A549 (cell line): ENCODE data around the gene NDUFS3. TPM values are rescaled to one million over a fixed set of nuclear protein-coding genes. Genes with fewer than 3 reads are reported as not detected.
A peak's percentile ranks its signal among the peaks of the same experiment; 100 is the strongest.

Experiments used
- ATAC-seq, 2 experiments: fragments of 200-7000 bp in 1 of 2; fragments of >200 bp in 1 of 2; cut with Nextera tagmentation in 1 of 2; cut with Tn5 transposase in 1 of 2; 3 replicates each; pipeline versions ENCODE4 v1.8.0 to v1.9.1; 2018 to 2020; ENCODE audit warnings: mild to moderate bottlenecking in 1 of 2, moderate library complexity in 1 of 2
- CTCF ChIA-PET: fragments of 300-600 bp; sonication (Branson Sonifier 250); formaldehyde crosslinking; extraction: SDS; loops from one replicate; lab custom pipeline; 2021; ENCODE audit warnings: antibody characterized with exemption, inconsistent platforms; lab: Yijun Ruan, JAX
- POLR2A ChIA-PET: fragments of 350-600 bp; formaldehyde crosslinking; extraction: SDS; loops from one replicate; lab custom pipeline; 2021; ENCODE audit warnings: antibody characterized with exemption, inconsistent platforms; lab: Yijun Ruan, JAX
- DNase-seq, 2 experiments: peaks; one replicate each; pipeline versions ENCODE4 v3.0.0 to v3.0.0-alpha.2; 2011 to 2016; ENCODE audit warnings: low read depth in 1 of 2, low spot score in 1 of 2
- FAIRE-seq: peaks from 2 replicates; lab custom pipeline; 2011; peaks lifted over from hg19 to GRCh38; lab: Jason Lieb, UNC
- H3K27ac ChIP-seq, 2 experiments: fragments of >200 bp; sonication (Bioruptor Twin); formaldehyde crosslinking; 3 replicates each; pipeline ENCODE4 v1.5.1; 2016 to 2017
- H3K4me1 ChIP-seq: fragments of >200 bp; sonication (Bioruptor Twin); formaldehyde crosslinking; 3 replicates; pipeline ENCODE4 v1.6.1; 2016
- H3K4me2 ChIP-seq: fragments of >200 bp; sonication (Bioruptor Twin); formaldehyde crosslinking; 3 replicates; pipeline ENCODE4 v1.6.1; 2016
- H3K4me3 ChIP-seq: fragments of >200 bp; sonication (Bioruptor Twin); formaldehyde crosslinking; 3 replicates; pipeline ENCODE4 v1.5.1; 2016
- H3K9me3 ChIP-seq: fragments of >200 bp; sonication (Bioruptor Twin); formaldehyde crosslinking; 3 replicates; pipeline ENCODE4 v1.6.1; 2016
- BCL3 ChIP-seq: fragments of >200 bp; sonication (Bioruptor Twin); formaldehyde crosslinking; IDR thresholded peaks from 3 replicates; pipeline ENCODE4 v1.6.1; 2016
- EHF ChIP-seq: fragments of 250-450 bp; sonication (Bioruptor Pico); IDR thresholded peaks from 2 replicates; pipeline ENCODE4 v1.5.0; 2020; ENCODE audit warnings: mild to moderate bottlenecking
- EP300 ChIP-seq, 2 experiments: fragments of >200 bp; sonication (Bioruptor Twin); formaldehyde crosslinking; IDR thresholded peaks; 2 replicates in 1 of 2; 3 replicates in 1 of 2; pipeline ENCODE4 v1.6.1; 2016 to 2017
- ESRRA ChIP-seq: fragments of 150-350 bp; IDR thresholded peaks from 2 replicates; pipeline ENCODE4 v1.6.1; 2014; ENCODE audit warnings: mild to moderate bottlenecking, low read length, borderline replicate concordance
- GATA3 ChIP-seq: IDR thresholded peaks from 2 replicates; pipeline ENCODE4 v1.6.1; 2012; ENCODE audit warnings: borderline replicate concordance
- HES2 ChIP-seq: fragments of >200 bp; sonication (Bioruptor Twin); formaldehyde crosslinking; IDR thresholded peaks from 2 replicates; pipeline ENCODE4 v1.6.1; 2016
- HOXA7 ChIP-seq: fragments of 250-450 bp; sonication (Bioruptor Pico); IDR thresholded peaks from 2 replicates; pipeline ENCODE4 v1.5.0; 2020; ENCODE audit warnings: mild to moderate bottlenecking, moderate library complexity
- HOXB5 ChIP-seq: fragments of 250-450 bp; sonication (Bioruptor Pico); IDR thresholded peaks from 2 replicates; pipeline ENCODE4 v1.5.0; 2020; ENCODE audit warnings: mild to moderate bottlenecking, moderate library complexity
- JUN ChIP-seq, 2 experiments: fragments of >200 bp; sonication (Bioruptor Twin); formaldehyde crosslinking; IDR thresholded peaks; 2 replicates in 1 of 2; 3 replicates in 1 of 2; pipeline ENCODE4 v1.6.1; 2016 to 2017
- JUNB ChIP-seq: fragments of >200 bp; sonication (Bioruptor Twin); formaldehyde crosslinking; IDR thresholded peaks from 2 replicates; pipeline ENCODE4 v1.6.1; 2016
- MAX ChIP-seq: IDR thresholded peaks from 2 replicates; pipeline ENCODE4 v1.6.1; 2012
- MAZ ChIP-seq: fragments of 150-350 bp; IDR thresholded peaks from 2 replicates; pipeline ENCODE4 v1.6.1; 2014; ENCODE audit warnings: antibody characterized with exemption, low read depth, low read length, borderline replicate concordance
- MYC ChIP-seq: IDR thresholded peaks from 2 replicates; pipeline ENCODE4 v1.6.1; 2012; ENCODE audit warnings: mild to moderate bottlenecking, inconsistent platforms, low read length, improper control_type of control experiment, borderline replicate concordance
- NR3C1 ChIP-seq: fragments of >200 bp; sonication (Bioruptor Twin); formaldehyde crosslinking; IDR thresholded peaks from 3 replicates; pipeline ENCODE4 v1.6.1; 2017
- POLR2A ChIP-seq: IDR thresholded peaks from 2 replicates; pipeline ENCODE4 v1.6.1; 2012; ENCODE audit warnings: mild to moderate bottlenecking, low read length
- RAD21 ChIP-seq, 2 experiments: fragments of >200 bp in 1 of 2; sonication (Bioruptor Twin) in 1 of 2; formaldehyde crosslinking in 1 of 2; IDR thresholded peaks in 1 of 2; conservative IDR thresholded peaks in 1 of 2; 2 replicates in 1 of 2; 3 replicates in 1 of 2; pipeline ENCODE4 v1.6.1; 2012 to 2018; ENCODE audit warnings: inconsistent platforms in 1 of 2
- SMC3 ChIP-seq: fragments of >200 bp; sonication (Bioruptor Twin); formaldehyde crosslinking; IDR thresholded peaks from 3 replicates; pipeline ENCODE4 v1.6.1; 2018; ENCODE audit warnings: inconsistent platforms
- TP53 ChIP-seq: fragments of 250-450 bp; sonication (Bioruptor Pico); IDR thresholded peaks from 2 replicates; pipeline ENCODE4 v1.5.0; 2021; ENCODE audit warnings: mild to moderate bottlenecking, moderate library complexity
- WGBS: methylation state at CpG from one replicate; pipeline ENCODE4 v1.1.6; 2017; ENCODE audit errors: missing lambda C conversion rate; 5-methylcytosine and 5-hydroxymethylcytosine counted together
- polyA plus RNA-seq, 4 experiments: library from polyadenylated mRNA; depleted of rRNA in 3 of 4; stranded (reverse); fragments of >200 nt; fragmentation: RNase III in 1 of 4; extraction: RNeasy Plus Mini Kit Qiagen cat#74134 plus additional on column Dnase treatment in 1 of 4; gene quantifications; 2 replicates in 3 of 4; 3 replicates in 1 of 4; pipeline ENCODE4 v1.2.3, GENCODE V29; 2011 to 2017
- TF ChIP-seq, protein P1 (sequence below): fragments of >200 bp; sonication (Bioruptor Twin); formaldehyde crosslinking; IDR thresholded peaks from 3 replicates; pipeline ENCODE4 v1.5.1; 2016
- TF ChIP-seq, protein P2 (sequence below): fragments of 250-450 bp; sonication (Bioruptor Pico); IDR thresholded peaks from 2 replicates; pipeline ENCODE4 v1.5.0; 2020; ENCODE audit warnings: low read depth, mild to moderate bottlenecking, moderate library complexity
- TF ChIP-seq, protein P3 (sequence below): IDR thresholded peaks from 2 replicates; pipeline ENCODE4 v1.6.1; 2012; ENCODE audit warnings: low read depth, borderline replicate concordance

Gene NDUFS3
- polyA plus RNA-seq, 2 of the 4 experiments (the other 2 are of a cell fraction) = 142 to 156 TPM

GRCh38 chr11:47552056-47552565, 26.8 kb upstream of the NDUFS3 start:
- ChIA-PET POLR2A (interaction anchor here (0.6 to 1.3 kb wide), 2 partner anchors 26 to 59 kb away, joined by 3 to 4 read pairs; partner anchors contain the start of genes KBTBD4 and NDUFS3), CTCF (interaction anchor here (0.6 to 2.9 kb wide), 18 partner anchors 9 to 98 kb away, joined by 3 to 41 read pairs (median 4); partner anchors contain the start of genes KBTBD4 and NDUFS3)
- no peaks in the 10 kb centered on the region for H3K9me3 ChIP-seq
- H3K4me2 ChIP-seq = peak overlapping the region; percentile 94
- TF ChIP-seq EHF (CRISPR knock-in tag) (no peak), HOXB5 (no peak), HOXA7 (CRISPR knock-in tag) (no peak), NR3C1 (no peak), TP53 (no peak), MYC (no peak), GATA3 (no peak), HES2 (no peak), ESRRA (no peak)
- TF ChIP-seq, protein P1, sequence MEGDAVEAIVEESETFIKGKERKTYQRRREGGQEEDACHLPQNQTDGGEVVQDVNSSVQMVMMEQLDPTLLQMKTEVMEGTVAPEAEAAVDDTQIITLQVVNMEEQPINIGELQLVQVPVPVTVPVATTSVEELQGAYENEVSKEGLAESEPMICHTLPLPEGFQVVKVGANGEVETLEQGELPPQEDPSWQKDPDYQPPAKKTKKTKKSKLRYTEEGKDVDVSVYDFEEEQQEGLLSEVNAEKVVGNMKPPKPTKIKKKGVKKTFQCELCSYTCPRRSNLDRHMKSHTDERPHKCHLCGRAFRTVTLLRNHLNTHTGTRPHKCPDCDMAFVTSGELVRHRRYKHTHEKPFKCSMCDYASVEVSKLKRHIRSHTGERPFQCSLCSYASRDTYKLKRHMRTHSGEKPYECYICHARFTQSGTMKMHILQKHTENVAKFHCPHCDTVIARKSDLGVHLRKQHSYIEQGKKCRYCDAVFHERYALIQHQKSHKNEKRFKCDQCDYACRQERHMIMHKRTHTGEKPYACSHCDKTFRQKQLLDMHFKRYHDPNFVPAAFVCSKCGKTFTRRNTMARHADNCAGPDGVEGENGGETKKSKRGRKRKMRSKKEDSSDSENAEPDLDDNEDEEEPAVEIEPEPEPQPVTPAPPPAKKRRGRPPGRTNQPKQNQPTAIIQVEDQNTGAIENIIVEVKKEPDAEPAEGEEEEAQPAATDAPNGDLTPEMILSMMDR = no peak
- TF ChIP-seq, protein P2, sequence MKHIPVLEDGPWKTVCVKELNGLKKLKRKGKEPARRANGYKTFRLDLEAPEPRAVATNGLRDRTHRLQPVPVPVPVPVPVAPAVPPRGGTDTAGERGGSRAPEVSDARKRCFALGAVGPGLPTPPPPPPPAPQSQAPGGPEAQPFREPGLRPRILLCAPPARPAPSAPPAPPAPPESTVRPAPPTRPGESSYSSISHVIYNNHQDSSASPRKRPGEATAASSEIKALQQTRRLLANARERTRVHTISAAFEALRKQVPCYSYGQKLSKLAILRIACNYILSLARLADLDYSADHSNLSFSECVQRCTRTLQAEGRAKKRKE = no peak
- H3K4me3 ChIP-seq = peak overlapping the region; percentile 95
- DNase-seq (peak in 1 of 2 experiments; percentile 46), ATAC-seq (peak; percentile 40 to 47), FAIRE-seq (no peak)
- 2% methylated on average over 21 of the region's 22 CpGs for WGBS
- peaks cover 38% of the 10 kb centered on the region for H3K4me1 ChIP-seq
- H3K27ac ChIP-seq = peak overlapping the region; percentile 94 to 100

DNA sequence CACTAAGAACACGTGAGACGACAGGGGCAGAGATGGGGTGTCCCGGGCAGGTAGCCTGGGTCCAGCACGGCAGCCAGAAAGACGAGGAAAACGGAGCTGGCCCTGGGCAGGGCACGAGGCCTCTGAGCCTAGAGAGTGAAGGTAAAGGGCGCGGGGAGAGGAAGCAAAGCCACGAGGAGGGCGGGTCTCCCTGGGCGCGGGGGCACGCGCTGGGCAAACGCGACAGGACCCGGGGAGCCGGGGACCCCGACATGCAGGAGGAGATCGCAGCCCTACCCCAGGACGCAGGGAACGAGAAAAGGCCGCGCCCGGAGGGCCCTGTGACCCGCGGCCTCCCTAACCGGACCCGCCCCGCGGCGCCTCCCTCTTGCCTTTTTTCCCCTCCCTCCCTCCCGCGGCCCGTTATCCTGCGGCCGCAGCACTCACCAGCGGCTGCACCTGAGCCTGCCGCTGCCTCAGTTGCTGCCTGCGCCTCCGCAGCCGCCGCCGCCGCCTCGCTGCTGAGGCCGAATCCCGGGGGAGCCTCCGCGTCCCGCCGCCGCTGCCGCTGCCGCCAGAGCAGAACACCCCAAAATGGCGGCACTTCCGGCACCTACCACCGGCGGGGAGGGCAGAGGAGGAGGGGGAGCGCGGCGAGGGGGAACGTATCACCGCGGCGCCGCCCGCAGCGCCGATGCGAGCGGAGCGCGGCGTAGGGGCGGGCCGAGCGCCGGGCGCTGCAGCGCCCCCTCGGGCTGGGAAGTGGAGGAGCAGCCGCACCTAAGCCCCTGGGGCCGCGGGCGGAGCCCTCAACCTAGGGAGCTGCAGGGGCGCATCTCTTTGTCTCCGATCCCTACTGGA, 26.1 kb upstream of the NDUFS3 start, which contains the start of gene CELF1:
CELF1 (minus strand) TSS at position 567 of the 840 bp plus-strand sequence. CDS start 53,609 bp downstream, outside the sequence.
- 1% methylated on average over 27 of the region's 89 CpGs for WGBS
- no peak for FAIRE-seq

More for the DNA sequence above, 26.1 kb upstream of the NDUFS3 start, which contains the start of gene CELF1:
- CTCF ChIA-PET = interaction anchor here (0.5 to 2.9 kb wide), 31 partner anchors 10 to 106 kb away, joined by 3 to 41 read pairs (median 4); partner anchors contain the start of genes KBTBD4, NDUFS3 and PTPMT1
- TF ChIP-seq, protein P1 = peak; percentile 91
- TF ChIP-seq EP300 (IDR thresholded peaks at IDR 0.05) (peak in 1 of 2 experiments; percentile 19; a peak in 1 of 5 replicates), SMC3 (peak; percentile 38; the same call in 1 of the 3 replicates), BCL3 (peak; percentile 90), MYC (peak; percentile 37; the same call in 1 of the 2 replicates), MAX (peak; percentile 86), JUN (IDR thresholded peaks at IDR 0.05) (peak; percentile 55 to 91; a peak in 3 of 5 replicates), HES2 (no peak), JUNB (no peak), HOXA7 (CRISPR knock-in tag) (no peak), POLR2A (peak; percentile 73), MAZ (peak; percentile 100), NR3C1 (no peak), RAD21 (conservative IDR thresholded peaks at IDR 0.05 in 1 of 2, IDR thresholded peaks at IDR 0.05 in 1 of 2) (peak; percentile 30 to 49; a peak in 4 of 5 replicates)
- TF ChIP-seq, protein P3, sequence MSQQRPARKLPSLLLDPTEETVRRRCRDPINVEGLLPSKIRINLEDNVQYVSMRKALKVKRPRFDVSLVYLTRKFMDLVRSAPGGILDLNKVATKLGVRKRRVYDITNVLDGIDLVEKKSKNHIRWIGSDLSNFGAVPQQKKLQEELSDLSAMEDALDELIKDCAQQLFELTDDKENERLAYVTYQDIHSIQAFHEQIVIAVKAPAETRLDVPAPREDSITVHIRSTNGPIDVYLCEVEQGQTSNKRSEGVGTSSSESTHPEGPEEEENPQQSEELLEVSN = peak; percentile 79
- H3K4me3 ChIP-seq = peak within 1 kb of the TSS; percentile 95
- H3K4me2 ChIP-seq = peak within 1 kb of the TSS; percentile 94
- peaks cover 35% of the 10 kb centered on the region for H3K4me1 ChIP-seq
- ATAC-seq (peak; percentile 93 to 94), DNase-seq (peak; percentile 80 to 90)
- no peaks in the 10 kb centered on the region for H3K9me3 ChIP-seq
- POLR2A ChIA-PET = interaction anchor here (0.7 to 1.5 kb wide), 4 partner anchors 17 to 163 kb away, joined by 3 to 4 read pairs (median 4); partner anchors contain the start of genes AGBL2, KBTBD4 and NDUFS3
- peak within 1 kb of the TSS; percentile 94 to 100 for H3K27ac ChIP-seq
